OCI-LY7 (cell line): ENCODE results near the gene CDC42SE1.

Source experiments
- EZH2phosphoT487 ChIP-seq: fragments of 200-600 bp; sonication (generic); IDR thresholded peaks from 2 replicates; pipeline ENCODE4 v1.6.1; 2018; ENCODE audit warnings: low read depth, borderline replicate concordance, mild to moderate bottlenecking, mixed run types, antibody characterized with exemption, low read length, moderate library complexity, mixed read lengths
- TF ChIP-seq, protein P1 (sequence below): fragments of 200-600 bp; sonication (generic); conservative IDR thresholded peaks from 2 replicates; pipeline ENCODE4 v1.5.1; 2014; ENCODE audit warnings: mild to moderate bottlenecking, antibody characterized with exemption, low read length, moderate library complexity, mixed read lengths

GRCh38 chr1:151002611-151003010, 56.8 kb downstream of the CDC42SE1 start:
- TF ChIP-seq, protein P1, sequence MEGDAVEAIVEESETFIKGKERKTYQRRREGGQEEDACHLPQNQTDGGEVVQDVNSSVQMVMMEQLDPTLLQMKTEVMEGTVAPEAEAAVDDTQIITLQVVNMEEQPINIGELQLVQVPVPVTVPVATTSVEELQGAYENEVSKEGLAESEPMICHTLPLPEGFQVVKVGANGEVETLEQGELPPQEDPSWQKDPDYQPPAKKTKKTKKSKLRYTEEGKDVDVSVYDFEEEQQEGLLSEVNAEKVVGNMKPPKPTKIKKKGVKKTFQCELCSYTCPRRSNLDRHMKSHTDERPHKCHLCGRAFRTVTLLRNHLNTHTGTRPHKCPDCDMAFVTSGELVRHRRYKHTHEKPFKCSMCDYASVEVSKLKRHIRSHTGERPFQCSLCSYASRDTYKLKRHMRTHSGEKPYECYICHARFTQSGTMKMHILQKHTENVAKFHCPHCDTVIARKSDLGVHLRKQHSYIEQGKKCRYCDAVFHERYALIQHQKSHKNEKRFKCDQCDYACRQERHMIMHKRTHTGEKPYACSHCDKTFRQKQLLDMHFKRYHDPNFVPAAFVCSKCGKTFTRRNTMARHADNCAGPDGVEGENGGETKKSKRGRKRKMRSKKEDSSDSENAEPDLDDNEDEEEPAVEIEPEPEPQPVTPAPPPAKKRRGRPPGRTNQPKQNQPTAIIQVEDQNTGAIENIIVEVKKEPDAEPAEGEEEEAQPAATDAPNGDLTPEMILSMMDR: no peak
- TF ChIP-seq EZH2phosphoT487: no peak
